ENCODE measurements around the gene PCGF3. TPM values are rescaled to one million over a fixed set of nuclear protein-coding genes. Genes with fewer than 3 reads are reported as not detected.

Gene PCGF3
- total RNA-seq, 1 experiment from 2014 or later = 66.3 TPM

DNA sequence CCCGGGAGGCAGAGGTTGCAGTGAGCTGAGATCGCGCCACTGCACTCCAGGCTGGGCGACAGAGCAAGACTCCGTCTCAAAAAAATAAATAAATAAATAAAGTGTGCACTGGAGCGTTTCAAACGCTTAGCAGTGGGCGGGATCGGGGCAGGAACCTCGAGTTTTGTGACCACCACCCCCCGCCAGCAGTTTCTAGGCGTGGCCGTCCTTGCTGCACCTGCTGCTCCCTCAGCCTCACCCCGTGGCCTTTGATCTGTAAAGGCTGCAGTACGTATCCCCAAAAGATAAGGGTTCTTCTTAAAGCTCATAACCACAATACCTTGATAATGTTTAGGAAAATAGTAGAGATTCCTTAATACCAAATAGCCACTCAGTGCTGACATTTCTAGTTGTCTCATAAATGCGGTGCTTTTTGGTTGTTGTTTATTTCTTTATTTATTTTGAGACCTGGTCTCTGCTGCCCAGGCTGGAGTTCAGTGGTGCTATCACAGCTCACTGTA lies 33.2 kb downstream of the PCGF3 start:
- peaks cover 8 to 30% of the 10 kb centered on the region in 2 experiments for H3K36me3 ChIP-seq (ENCODE audit: control insufficient read depth in 1 of 2, insufficient read depth in 2 of 2, low read length in 2 of 2)
- POLR2A ChIA-PET = no interaction called here

DNA sequence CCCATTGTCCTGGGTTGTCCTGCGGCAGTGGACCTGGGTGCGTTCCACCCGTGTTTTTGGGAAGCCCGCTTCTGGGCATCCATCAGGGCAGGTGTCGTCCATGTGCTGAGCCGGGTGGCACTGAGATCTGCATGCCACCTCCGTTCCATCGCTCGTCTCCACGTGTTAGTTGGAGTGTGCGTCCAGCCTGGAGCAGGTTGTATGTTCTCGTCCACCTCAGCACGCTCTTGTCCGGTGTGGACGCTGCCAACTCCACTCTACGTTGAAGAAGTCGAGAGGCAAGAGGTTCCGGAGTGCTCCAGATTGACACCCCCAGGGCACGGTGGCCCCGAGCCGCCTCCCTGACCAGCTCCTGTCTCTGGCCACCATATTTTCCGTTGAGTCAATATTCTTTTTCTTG lies 33.9 kb downstream of the PCGF3 start:
- H3K9me2 ChIP-seq (ENCODE audit: insufficient read depth) = no peaks in the 10 kb centered on the region
- no peaks in the 10 kb centered on the region for H3K27me3 ChIP-seq (ENCODE audit: insufficient read depth, low read length)
- intact Hi-C loops (cut with micrococcal nuclease) = no loop called here
- H3K27ac ChIP-seq (ENCODE audit: low read depth, low read length) = no peak overlapping the region
- POLR2A ChIA-PET = no interaction called here
- no TSS peak for BruUV-seq (replicated peaks)
- no peak overlapping the region for H3K4me3 ChIP-seq (replicated peaks in 1 of 2; ENCODE audit: low read depth in 1 of 2, low read length in 2 of 2)
- no peaks in the 10 kb centered on the region for H3K79me2 ChIP-seq (ENCODE audit: insufficient read depth, low read length)
- TF ChIP-seq, protein P1, sequence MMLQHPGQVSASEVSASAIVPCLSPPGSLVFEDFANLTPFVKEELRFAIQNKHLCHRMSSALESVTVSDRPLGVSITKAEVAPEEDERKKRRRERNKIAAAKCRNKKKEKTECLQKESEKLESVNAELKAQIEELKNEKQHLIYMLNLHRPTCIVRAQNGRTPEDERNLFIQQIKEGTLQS (IDR thresholded peaks at IDR 0.05) = no peak
- TF ChIP-seq RAD21 (IDR thresholded peaks at IDR 0.05; ENCODE audit: low read depth) (no peak), YY1 (IDR thresholded peaks at IDR 0.05; ENCODE audit: extremely low read depth, insufficient replicate concordance, low read depth, low read length) (no peak), SRF (IDR thresholded peaks at IDR 0.05; ENCODE audit: low read depth) (no peak)
- H3K4me2 ChIP-seq (ENCODE audit: low read length) = no peak overlapping the region
- peaks cover under 1 to 24% of the 10 kb centered on the region in 2 experiments; a peak in 3 of 4 replicates for H3K36me3 ChIP-seq (ENCODE audit: control insufficient read depth in 1 of 2, insufficient read depth in 2 of 2, low read length in 2 of 2)
- H3K4me1 ChIP-seq (ENCODE audit: control insufficient read depth in 1 of 2, insufficient read depth in 2 of 2, low read length in 2 of 2) = no peaks in the 10 kb centered on the region
- DNase-seq (ENCODE audit: low read depth, low spot score) (no peak), ATAC-seq (no peak)
- H3K9ac ChIP-seq (ENCODE audit: low read length) = no peak overlapping the region
- no peaks in the 10 kb centered on the region for H3K9me3 ChIP-seq (ENCODE audit: control insufficient read depth in 1 of 2, insufficient read depth in 1 of 2, low read depth in 1 of 2, low read length in 2 of 2)
- H4K20me1 ChIP-seq (ENCODE audit: insufficient read depth) = no peaks in the 10 kb centered on the region
- H2AFZ ChIP-seq (ENCODE audit: low read depth, low read length, poor library complexity, severe bottlenecking) = no peak overlapping the region
- RAD21 ChIA-PET (ENCODE audit: low non-redundant PET in 1 of 2, low total read pairs in 2 of 2, uncharacterized antibody in 2 of 2, unreplicated experiment in 2 of 2) = no interaction called here
- CTCF ChIA-PET = no interaction called here

More for the DNA sequence above, 33.2 kb downstream of the PCGF3 start:
- ChIA-PET RAD21 (ENCODE audit: low non-redundant PET in 1 of 2, low total read pairs in 2 of 2, uncharacterized antibody in 2 of 2, unreplicated experiment in 2 of 2) (no interaction called here), CTCF (no interaction called here)
- H4K20me1 ChIP-seq (ENCODE audit: insufficient read depth) = no peaks in the 10 kb centered on the region
- no peaks in the 10 kb centered on the region for H3K27me3 ChIP-seq (ENCODE audit: insufficient read depth, low read length)
- no peaks in the 10 kb centered on the region for H3K9me2 ChIP-seq (ENCODE audit: insufficient read depth)
- H3K79me2 ChIP-seq (ENCODE audit: insufficient read depth, low read length) = no peaks in the 10 kb centered on the region
- H3K4me3 ChIP-seq (replicated peaks in 1 of 2; ENCODE audit: low read depth in 1 of 2, low read length in 2 of 2) = no peak overlapping the region
- no peak overlapping the region for H3K9ac ChIP-seq (ENCODE audit: low read length)
- intact Hi-C loops (cut with micrococcal nuclease) = no loop called here
- no peaks in the 10 kb centered on the region for H3K9me3 ChIP-seq (ENCODE audit: control insufficient read depth in 1 of 2, insufficient read depth in 1 of 2, low read depth in 1 of 2, low read length in 2 of 2)
- H3K4me2 ChIP-seq (ENCODE audit: low read length) = no peak overlapping the region
- no peaks in the 10 kb centered on the region for H3K4me1 ChIP-seq (ENCODE audit: control insufficient read depth in 1 of 2, insufficient read depth in 2 of 2, low read length in 2 of 2)
- no peak overlapping the region for H2AFZ ChIP-seq (ENCODE audit: low read depth, low read length, poor library complexity, severe bottlenecking)
- H3K27ac ChIP-seq (ENCODE audit: low read depth, low read length) = no peak overlapping the region
- no peak for DNase-seq (ENCODE audit: low read depth, low spot score)
- BruUV-seq (replicated peaks) = no TSS peak
- ATAC-seq = no peak
- TF ChIP-seq EGR1 (IDR thresholded peaks at IDR 0.05; ENCODE audit: low read depth) = no peak
